ENCODE results near the gene TMEM223.
"Not testable (repeated sequence)": the region's sequence is repeated elsewhere in the genome, so short reads cannot be mapped to it uniquely, and the experiment has no call there.

TMEM223 gene

DNA sequence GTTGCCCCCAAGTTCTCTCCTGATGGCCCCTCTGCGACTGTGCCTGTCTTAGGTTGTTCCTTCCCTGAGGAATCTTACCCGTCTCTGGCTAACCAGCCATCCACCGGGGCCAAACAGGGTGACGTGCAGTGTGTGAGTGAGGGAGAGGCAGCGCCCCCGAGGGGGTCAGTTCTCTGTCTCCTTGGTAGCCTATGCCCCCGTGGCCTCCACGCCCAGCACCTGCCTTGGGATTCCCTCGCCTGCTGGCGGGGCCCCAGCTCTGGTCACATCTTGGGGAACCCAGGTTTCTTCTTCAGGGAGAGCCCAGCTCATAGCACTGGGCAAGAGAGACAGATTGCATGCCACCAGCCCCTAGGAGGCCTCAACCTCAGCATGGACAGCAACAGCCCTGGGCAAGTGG, 7.7 kb upstream of the TMEM223 start:
- DNase-seq (ENCODE audit: low read depth), result no peak

DNA sequence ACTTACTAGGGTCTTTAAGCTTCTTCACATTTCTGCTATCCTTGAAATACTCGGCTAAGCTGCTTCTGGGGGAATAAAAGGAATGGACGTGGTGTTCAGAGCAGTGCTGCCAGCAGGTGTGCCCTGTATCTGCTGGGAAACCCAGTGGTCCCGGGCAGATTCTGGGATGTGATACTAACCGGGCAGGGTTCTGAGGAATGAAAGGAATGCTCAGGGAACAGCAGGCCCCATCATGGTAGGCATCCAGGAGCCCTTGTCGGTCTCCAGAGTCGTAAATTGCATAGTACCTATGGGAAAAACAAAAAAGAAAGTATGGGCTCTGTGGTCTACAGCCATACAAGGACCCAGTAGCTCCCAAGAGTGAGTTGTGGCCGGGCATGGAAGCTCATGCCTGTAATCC, 4.5 kb upstream of the TMEM223 start:
- DNase-seq (ENCODE audit: low read depth), result no peak

DNA sequence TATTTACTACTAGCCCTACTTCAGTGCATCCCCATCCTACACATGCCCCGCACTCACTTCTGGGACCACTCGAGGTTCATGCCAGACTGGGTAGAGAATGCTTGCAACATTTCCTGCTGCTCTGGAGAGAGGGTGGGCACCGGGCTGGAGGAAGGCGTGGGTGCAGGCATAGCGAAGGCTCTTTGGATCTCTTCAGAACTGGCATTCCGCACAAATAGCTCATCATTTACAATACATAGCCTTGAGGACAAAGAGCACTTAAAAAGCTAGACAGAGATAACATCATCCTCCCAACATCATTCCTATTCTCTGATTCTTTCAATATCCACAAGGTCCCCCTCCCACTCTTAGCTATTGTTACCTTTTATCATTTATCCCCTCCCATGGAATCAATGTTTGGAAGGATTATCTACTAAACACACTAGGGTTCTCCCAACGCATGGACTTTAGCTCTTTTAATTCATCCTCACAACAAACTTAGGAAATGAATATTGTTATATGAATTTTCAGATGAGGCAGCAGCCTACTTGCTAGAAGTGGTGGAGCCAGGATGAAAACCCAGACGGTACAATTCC, 2.5 kb upstream of the TMEM223 start:
- no peak for DNase-seq (ENCODE audit: low read depth)

DNA sequence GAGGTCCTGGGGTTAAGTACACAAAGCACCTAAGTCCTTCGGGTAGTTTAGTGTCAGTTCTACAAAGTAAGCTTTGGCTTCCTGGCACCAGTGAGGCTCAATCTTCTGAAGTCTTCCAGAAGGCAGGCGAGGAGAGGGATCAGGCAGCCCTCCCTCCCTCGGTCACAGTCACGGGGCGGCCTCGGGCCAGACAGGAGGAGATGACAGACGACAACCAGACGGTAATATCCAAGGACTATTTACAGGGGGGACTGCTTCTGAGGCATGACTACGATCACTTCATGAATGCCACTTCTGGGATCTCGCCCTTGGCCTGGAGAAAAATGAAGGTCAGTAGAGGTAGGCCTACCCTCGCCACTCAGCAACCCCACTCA, 383 bp upstream of the TMEM223 start:
- no peak for DNase-seq (ENCODE audit: low read depth)

DNA sequence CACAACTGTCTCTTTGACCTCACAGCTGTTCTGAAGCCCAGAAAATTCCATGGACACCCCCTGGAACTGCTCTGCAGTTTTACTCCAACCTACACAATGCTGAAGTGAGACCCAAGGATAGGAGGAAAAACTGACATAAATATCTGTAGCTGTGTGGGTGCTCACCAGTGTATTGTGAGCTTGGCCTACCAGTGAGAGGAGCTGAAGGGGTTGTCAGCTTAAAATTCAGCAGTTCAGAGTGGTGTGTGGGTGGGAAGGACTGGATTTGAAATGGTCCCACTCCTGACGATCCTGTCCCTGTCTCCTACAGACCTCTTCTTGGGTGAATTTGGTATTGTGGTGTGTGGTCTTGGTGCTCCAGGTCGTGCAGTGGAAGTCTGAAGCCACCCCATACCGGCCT, 2.2 kb downstream of the TMEM223 start:
- DNase-seq (ENCODE audit: low read depth), result no peak

DNA sequence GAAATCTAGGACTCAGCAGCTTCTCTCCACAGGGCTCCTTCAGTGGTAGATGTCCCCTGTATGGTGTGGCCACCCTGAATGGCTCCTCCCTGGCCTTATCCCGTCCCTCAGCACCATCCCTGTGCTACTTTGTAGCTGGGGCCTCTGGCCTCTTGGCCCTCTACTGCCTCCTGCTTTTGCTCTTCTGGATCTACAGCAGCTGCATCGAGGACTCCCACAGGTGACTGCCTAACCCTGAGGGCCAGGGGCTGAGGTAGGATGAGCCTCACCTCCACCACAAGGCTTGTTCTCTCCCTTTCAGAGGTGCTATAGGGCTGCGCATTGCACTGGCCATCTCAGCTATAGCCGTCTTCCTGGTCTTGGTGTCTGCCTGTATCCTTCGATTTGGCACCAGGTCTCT, 2.8 kb downstream of the TMEM223 start:
- DNase-seq (ENCODE audit: low read depth), result no peak

DNA sequence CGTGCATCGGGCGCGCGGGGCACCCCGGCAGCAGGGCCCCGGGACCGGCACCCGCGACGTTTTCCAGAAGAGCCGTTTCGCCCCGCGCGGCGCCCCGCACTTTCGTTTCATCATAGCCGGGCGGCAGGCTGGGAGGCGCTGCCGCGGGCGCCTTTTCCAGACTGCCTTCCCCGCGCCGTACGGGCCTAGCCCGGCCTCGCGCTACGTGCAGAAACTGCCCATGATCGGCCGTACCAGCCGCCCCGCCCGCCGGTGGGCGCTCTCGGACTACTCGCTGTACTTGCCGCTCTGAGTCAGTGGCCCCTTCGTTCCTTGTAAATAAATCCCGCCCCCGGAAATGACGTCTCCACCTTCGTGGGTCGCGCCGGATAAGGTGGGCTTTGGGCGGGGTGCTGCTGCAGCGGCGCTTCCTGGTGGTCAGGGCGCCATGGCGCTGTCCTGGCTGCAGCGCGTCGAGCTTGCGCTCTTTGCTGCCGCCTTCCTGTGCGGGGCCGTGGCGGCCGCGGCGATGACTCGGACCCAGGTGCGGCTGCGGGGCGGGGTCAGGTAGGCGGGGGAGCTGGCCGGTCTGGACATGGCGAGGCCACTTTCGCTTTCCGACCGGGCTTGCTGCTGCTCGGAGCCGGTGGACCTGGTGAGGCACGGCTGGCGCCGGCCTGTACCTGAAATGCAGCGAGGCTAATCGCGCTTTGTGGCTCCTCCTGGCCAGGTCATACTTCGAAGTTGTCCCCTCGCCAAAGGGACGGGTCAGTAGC, 4.6 kb downstream of the TMEM223 start, which contains the start of gene TMEM179B:
Gene TMEM179B (plus strand): TSS at position 398 of the 755 bp plus-strand sequence. CDS start 30 bp downstream, at position 428.
- peak; percentile 98 for DNase-seq (ENCODE audit: low read depth)

DNA sequence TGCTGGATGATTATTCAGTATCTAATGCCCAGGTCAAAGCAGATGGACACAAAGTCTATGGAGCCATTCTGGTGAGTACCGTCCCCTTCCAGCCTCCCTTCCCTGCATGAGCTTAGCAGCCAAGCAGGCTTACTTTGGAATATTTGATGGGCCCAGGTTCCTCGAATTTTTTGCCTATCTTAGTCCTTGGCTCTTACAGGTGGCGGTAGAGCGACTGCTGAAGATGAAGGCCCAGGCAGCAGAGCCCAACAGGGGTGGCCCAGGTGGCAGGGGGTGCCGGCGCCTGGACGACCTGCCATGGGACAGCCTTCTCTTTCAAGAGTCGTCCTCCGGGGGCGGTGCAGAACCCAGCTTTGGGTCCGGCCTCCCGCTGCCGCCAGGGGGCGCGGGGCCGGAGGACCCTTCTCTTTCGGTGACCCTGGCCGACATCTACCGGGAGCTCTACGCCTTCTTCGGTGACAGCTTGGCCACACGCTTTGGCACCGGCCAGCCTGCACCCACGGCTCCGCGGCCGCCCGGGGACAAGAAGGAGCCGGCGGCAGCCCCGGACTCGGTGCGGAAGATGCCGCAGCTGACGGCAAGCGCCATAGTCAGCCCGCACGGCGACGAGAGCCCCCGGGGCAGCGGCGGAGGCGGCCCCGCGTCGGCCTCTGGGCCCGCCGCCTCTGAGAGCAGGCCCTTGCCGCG, 5.3 kb downstream of the TMEM223 start:
- peak; percentile 75 for DNase-seq (ENCODE audit: low read depth)

DNA sequence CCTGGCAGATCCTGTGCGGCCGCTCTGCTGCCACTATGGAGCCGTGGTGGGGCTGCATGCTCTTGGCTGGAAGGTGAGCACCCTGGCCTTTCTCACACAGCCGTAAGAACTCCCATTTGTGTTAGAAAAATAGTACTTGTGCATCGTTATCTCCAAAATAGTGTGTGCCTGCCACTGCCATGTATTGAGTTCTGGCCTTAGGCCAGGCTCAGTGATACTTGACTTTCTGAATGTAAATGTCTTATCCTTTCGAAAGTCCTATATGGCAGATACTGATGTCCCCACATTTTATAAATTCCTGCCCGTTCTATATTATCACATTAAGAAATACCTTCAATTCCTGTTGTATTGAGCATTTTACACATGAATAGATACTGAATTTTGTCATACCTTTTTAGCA, 9.1 kb downstream of the TMEM223 start:
- no peak for DNase-seq (ENCODE audit: low read depth)

DNA sequence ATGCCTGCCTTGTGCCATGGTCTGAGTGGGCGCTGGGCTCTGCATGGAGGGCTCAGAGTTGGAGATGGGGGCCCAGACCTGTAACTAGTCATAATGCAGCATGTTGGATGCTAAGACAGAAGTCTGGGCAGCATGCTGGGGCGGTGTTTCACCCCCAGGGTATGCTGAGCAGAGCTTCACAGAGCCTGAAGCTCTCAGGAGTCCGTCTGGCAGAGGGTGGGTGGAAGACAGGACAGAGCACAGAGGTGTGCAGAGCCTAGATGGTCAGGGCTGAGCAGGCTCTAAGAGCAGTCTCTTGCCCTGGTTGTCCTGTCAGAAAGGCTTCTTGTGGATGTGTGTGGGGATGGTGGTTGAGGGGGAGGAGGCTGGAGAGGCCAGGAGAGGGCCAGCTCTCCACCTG, 13.4 kb downstream of the TMEM223 start:
- DNase-seq (ENCODE audit: low read depth), result no peak

DNA sequence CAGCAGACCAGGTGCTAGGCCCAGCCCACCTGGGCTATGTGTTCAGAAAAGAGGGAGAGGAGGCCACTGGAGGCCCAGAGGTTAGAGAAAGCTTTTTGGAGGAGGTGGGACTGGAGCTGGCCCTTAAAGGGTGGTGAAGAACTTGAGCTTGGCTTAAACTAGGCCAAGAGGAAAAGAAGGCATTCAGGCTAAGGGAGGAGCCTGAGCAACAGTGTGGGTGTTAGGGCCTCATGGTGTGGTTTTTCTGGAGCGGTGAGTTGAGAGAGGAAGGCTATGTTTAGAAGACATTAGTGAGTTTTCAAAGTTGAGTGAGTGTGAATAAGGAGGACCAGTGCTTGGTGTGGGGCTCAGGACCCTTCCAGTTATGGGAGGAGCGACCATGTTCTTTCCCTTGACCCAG, 14.4 kb downstream of the TMEM223 start:
- no peak for DNase-seq (ENCODE audit: low read depth)

DNA sequence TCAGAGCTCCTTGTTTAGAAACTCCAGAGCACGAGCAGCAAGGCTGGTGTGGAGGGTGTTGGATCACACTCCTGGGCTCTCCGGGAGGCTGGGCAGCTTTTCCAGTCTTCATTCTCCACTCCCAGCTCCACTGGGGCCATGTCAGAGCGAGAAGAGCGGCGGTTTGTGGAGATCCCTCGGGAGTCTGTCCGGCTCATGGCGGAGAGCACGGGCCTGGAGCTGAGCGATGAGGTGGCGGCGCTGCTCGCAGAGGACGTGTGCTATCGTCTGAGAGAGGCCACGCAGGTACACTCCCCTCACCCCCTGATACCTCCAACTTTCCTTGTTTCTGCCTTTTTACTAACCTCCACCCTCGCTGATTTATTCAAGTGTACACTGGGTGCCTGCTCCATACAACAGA, 16.2 kb downstream of the TMEM223 start:
- no peak for DNase-seq (ENCODE audit: low read depth)

DNA sequence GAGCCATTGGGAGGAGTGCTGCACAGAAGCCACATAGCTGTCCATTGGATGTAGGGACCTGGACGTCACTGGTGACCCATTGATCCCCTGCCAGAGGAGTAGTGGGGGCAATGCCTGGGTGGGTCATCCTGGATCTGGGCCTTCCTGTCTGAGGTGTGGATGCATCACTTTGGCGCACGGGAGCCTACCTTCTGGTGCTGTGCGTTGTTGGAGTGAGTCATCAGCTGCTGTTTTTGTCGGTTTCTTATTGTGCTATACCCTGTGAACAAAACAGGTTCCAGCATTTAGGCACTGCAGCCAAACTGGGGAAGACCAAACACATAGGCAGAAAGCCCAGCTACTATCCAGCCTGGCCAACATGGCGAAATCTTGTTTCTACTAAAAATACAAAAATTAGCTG, 17.4 kb downstream of the TMEM223 start:
- DNase-seq (ENCODE audit: low read depth), result no peak

DNA sequence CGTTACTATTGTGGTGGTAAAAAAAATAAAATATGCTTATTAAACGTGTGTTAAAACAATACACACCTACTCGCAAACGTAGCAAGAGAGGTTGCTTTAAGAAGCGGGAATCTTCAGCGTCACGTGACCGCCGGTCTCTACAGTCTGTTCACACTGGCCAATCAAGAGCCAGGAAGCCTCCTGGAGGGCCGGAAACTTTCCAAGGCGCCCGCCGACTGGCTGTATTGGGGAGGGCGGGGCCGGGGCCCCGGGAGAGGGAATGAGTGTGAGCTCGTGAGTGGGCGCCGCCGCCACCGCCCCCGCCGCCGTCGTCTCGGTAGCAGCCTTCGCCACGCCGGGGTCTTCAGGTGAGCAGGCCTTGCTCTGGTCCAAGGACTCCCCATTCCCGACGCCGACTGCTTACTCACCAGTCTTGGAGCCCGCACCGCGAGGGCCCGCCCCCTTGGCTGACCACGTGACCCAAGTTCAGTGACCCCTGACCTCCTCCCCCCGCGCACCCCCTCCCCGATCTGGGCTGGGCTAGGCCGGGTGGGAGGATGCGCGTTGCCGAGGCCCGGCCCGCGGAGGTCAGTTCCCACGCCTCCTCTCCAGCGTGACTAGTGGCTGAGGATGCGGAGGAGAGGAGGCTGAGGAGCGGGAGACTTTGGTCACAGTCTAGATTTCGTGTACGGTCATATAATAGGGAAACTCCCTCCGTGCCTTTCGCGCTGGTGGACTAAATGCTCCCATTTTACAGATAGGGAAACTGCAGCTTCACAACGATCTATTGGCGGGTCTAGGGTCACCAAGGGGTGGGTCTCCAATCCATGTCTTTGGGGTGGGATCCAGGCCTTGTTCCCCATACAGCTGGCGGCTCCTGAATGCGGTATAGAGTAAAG, 20.4 kb downstream of the TMEM223 start, which contains the start of gene TAF6L:
Gene TAF6L (plus strand): TSS at position 253 of the 878 bp plus-strand sequence. CDS start 4,388 bp downstream, outside the sequence.
- DNase-seq (ENCODE audit: low read depth), result peak; percentile 97

DNA sequence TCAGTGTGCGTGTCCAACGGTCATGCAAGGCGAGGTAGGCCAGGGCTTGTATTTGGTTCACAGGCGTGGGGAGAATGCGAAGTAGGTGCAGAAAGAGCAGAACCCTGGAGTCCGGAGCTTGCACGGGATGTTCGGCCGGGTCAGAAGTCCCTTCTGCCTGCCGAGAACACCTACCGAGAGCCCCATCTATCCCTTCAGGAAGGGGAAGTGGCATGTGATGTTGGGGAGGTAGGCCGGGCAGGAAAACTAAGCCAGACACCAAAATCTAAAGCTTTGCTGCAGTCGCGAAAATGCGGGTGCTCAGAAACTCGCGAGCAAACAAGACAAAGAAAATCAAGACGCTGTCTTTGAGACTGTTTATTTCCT, 21.0 kb downstream of the TMEM223 start:
- no peak for DNase-seq (ENCODE audit: low read depth)

DNA sequence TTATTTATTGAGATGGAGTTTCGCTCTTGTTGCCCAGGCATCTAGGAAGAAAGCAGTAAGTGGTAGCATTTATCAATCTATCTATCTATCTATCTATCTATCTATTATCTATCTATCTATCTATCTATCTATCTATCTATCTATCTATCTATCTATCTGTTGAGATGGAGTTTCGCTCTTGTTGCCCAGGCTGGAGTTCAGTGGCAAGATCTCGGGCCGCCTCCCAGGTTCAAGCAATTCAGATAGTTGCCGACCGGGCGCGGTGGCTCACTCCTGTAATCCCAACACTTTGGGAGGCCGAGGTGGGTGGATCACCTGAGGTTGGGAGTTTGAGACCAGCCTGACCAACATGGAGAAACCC, 31.0 kb downstream of the TMEM223 start:
- DNase-seq (ENCODE audit: low read depth), result not testable (repeated sequence)

DNA sequence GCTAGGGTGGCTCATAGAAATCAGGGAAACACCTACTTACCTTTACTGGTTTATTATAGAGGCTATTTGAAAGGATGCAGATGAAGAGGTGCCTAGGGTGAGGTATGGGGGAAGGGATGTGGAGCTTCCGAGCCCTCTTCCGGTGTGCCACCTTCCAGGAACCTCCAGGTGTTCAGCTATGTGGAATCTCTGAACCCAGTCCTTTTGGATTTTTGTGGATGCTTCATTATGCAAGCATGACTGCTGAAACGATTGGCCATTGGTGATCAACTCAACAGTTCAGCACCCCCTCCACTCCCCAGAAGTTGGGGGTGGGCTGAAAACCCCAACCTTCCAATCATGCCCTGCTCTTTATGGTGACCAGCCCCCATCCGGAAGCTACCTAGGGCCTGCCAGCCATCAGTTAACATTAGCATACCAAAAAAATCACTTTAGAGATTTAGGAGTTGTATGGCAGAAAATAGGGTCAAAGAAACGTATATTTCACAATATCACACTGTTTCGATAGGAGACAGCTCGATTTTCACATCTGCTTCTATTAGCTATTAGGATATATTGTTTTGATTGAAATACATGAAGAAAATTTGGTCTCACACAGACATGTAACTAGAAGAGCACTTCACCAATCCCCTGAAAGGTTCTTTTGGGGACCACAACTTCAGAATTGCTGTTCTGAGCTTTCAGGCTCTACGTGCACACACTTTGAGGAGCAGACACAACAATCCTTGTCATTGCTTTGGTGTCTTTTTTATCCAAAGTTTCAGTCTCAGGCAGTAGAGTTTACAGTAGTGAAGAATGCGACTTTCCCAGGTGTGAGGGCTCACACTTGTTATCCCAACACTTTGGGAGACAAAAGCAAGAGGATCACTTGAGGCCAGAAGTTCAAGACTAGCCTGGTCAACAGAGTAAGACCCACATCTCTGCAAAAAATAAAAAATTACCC, 33.7 kb downstream of the TMEM223 start:
- no peak for DNase-seq (ENCODE audit: low read depth)

DNA sequence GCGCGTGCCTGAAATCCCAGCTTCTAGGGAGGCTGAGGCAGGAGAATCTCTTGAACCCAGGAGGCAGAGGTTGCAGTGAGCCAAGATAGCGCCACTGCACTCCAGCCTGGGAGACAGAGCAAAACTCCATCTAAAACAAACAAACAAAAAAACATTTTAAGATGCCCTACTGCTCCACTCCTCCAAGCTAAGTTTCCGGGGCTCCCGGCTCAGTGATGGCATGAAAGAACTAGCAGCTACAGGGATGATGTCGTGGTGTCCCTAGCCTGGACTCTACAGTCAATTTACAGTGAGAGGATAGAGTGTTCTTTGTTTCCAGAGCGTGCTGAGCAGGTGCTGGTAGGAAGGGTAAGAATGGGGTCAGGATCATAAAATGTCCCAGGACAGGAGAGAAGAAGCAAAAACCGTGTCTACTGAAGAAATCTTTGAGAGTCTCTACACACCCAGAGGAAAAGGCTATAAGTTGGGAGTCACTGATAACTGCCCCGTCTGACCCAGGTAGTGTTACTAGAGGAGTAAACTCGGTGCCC, 36.7 kb downstream of the TMEM223 start:
- no peak for DNase-seq (ENCODE audit: low read depth)

DNA sequence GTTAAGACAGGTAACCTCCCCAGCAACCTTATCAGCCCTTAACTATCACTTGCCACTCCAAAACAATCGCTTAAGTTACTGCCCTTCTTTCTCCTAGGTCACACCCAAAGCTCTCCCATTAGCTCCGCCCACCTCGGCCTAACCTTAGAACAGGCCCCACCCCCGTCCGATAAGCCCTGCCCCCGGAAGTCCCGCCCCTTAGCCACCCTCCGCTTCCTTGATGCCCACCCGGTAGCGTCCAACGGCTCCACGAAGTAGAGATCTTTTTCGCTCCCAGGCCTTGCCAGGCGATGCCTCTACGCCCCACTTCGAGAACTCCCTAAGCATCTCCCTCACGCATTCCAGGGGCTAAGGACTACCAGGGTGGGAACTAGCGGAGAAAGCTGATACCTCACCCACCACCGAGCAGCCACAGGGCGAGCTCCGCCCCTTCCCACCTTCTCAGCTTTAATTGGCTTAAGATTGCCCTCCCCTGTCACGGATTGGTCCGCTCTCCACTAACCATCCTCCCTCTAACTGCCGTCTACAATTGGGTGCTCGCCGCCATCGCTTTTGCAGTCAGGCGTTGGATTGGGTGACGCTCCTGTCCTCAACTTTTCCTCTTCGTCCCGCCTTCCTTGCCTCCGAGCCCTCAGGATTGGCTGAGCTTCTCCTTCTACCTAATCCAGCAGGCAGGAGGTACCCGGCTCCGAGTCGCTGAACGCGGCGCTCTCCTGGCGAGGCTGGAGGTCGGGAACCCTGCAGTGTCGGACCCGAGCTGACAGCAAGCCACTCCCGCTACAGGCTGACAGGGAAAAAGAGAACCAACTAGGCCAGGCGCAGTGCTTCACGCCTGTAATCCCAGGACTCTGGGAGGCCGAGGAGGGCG, 37.8 kb downstream of the TMEM223 start, which contains the start of gene ZBTB3:
Gene ZBTB3 (minus strand): TSS at position 425 of the 868 bp plus-strand sequence. CDS start 496 bp downstream, outside the sequence.
- DNase-seq (ENCODE audit: low read depth), result peak; percentile 100

Measured in iris pigment epithelial cell (primary cell).